IMR-90 (cell line): Measurements from ENCODE around the gene B4GALT5.

Experiments used
- POLR2A ChIP-seq: IDR thresholded peaks from 2 replicates; pipeline ENCODE4 v1.6.1; 2012; ENCODE audit warnings: mild to moderate bottlenecking, low read depth, low read length
- RCOR1 ChIP-seq: IDR thresholded peaks from 2 replicates; pipeline ENCODE4 v1.6.1; 2012; ENCODE audit warnings: mild to moderate bottlenecking, low read length, improper control_type of control experiment; ENCODE audit not compliant: insufficient replicate concordance
- RFX5 ChIP-seq: IDR thresholded peaks from 2 replicates; pipeline ENCODE4 v1.8.0; 2012; ENCODE audit warnings: low read depth, mild to moderate bottlenecking, low read length, moderate library complexity
- SMC3 ChIP-seq: fragments of 150-350 bp; IDR thresholded peaks from 2 replicates; pipeline ENCODE4 v1.6.1; 2016; ENCODE audit warnings: low read depth, mild to moderate bottlenecking, antibody characterized with exemption, low read length, moderate library complexity
- USF2 ChIP-seq: fragments of 150-350 bp; IDR thresholded peaks from 2 replicates; pipeline ENCODE4 v1.6.1; 2017; ENCODE audit warnings: mild to moderate bottlenecking, antibody characterized with exemption, low read length, low read depth
- TF ChIP-seq, protein P1 (sequence below): fragments of 150-350 bp; IDR thresholded peaks from 2 replicates; pipeline ENCODE4 v1.6.1; 2016; ENCODE audit warnings: low read depth, mild to moderate bottlenecking, low read length, moderate library complexity, borderline replicate concordance
- TF ChIP-seq, protein P2 (sequence below): conservative IDR thresholded peaks from 2 replicates; pipeline ENCODE4 v1.5.1; 2012; ENCODE audit warnings: mild to moderate bottlenecking, low read depth, low read length, improper control_type of control experiment

GRCh38 chr20:49758781-49759180, 45.1 kb upstream of the B4GALT5 start:
- TF ChIP-seq, protein P1, sequence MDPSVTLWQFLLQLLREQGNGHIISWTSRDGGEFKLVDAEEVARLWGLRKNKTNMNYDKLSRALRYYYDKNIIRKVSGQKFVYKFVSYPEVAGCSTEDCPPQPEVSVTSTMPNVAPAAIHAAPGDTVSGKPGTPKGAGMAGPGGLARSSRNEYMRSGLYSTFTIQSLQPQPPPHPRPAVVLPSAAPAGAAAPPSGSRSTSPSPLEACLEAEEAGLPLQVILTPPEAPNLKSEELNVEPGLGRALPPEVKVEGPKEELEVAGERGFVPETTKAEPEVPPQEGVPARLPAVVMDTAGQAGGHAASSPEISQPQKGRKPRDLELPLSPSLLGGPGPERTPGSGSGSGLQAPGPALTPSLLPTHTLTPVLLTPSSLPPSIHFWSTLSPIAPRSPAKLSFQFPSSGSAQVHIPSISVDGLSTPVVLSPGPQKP, result no peak
- TF ChIP-seq, protein P2, sequence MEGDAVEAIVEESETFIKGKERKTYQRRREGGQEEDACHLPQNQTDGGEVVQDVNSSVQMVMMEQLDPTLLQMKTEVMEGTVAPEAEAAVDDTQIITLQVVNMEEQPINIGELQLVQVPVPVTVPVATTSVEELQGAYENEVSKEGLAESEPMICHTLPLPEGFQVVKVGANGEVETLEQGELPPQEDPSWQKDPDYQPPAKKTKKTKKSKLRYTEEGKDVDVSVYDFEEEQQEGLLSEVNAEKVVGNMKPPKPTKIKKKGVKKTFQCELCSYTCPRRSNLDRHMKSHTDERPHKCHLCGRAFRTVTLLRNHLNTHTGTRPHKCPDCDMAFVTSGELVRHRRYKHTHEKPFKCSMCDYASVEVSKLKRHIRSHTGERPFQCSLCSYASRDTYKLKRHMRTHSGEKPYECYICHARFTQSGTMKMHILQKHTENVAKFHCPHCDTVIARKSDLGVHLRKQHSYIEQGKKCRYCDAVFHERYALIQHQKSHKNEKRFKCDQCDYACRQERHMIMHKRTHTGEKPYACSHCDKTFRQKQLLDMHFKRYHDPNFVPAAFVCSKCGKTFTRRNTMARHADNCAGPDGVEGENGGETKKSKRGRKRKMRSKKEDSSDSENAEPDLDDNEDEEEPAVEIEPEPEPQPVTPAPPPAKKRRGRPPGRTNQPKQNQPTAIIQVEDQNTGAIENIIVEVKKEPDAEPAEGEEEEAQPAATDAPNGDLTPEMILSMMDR, result no peak
- TF ChIP-seq RCOR1 (no peak), USF2 (no peak), POLR2A (no peak), RFX5 (no peak), SMC3 (no peak)
